ENCODE measurements around the gene ZNF91.

DNA sequence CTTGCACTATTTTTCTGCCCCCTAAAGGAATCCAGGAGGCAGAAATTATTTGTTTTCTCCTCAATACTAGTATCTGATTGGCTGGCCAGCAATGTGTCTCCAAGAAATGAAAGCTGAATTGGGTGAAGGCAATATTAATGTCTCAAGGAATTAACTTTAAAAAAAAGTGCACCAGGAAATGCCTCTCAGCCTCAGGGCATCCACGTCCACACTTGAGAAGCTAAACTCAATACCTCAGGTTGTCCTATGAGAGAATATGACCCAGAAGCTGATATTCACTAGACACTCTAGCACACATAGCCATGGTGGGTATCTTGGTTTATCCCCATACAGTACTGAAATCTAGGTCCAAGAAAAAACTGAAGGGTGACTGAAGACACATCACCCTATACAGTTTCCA, 2.1 kb downstream of the ZNF91 start:
- TF ChIP-seq, protein P1, sequence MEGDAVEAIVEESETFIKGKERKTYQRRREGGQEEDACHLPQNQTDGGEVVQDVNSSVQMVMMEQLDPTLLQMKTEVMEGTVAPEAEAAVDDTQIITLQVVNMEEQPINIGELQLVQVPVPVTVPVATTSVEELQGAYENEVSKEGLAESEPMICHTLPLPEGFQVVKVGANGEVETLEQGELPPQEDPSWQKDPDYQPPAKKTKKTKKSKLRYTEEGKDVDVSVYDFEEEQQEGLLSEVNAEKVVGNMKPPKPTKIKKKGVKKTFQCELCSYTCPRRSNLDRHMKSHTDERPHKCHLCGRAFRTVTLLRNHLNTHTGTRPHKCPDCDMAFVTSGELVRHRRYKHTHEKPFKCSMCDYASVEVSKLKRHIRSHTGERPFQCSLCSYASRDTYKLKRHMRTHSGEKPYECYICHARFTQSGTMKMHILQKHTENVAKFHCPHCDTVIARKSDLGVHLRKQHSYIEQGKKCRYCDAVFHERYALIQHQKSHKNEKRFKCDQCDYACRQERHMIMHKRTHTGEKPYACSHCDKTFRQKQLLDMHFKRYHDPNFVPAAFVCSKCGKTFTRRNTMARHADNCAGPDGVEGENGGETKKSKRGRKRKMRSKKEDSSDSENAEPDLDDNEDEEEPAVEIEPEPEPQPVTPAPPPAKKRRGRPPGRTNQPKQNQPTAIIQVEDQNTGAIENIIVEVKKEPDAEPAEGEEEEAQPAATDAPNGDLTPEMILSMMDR (IDR thresholded peaks at IDR 0.05; ENCODE audit: insufficient read depth, low read length): no peak
- no peak for TF ChIP-seq POLR2AphosphoS5 (IDR thresholded peaks at IDR 0.05; ENCODE audit: low read depth)
- TF ChIP-seq, protein P2, sequence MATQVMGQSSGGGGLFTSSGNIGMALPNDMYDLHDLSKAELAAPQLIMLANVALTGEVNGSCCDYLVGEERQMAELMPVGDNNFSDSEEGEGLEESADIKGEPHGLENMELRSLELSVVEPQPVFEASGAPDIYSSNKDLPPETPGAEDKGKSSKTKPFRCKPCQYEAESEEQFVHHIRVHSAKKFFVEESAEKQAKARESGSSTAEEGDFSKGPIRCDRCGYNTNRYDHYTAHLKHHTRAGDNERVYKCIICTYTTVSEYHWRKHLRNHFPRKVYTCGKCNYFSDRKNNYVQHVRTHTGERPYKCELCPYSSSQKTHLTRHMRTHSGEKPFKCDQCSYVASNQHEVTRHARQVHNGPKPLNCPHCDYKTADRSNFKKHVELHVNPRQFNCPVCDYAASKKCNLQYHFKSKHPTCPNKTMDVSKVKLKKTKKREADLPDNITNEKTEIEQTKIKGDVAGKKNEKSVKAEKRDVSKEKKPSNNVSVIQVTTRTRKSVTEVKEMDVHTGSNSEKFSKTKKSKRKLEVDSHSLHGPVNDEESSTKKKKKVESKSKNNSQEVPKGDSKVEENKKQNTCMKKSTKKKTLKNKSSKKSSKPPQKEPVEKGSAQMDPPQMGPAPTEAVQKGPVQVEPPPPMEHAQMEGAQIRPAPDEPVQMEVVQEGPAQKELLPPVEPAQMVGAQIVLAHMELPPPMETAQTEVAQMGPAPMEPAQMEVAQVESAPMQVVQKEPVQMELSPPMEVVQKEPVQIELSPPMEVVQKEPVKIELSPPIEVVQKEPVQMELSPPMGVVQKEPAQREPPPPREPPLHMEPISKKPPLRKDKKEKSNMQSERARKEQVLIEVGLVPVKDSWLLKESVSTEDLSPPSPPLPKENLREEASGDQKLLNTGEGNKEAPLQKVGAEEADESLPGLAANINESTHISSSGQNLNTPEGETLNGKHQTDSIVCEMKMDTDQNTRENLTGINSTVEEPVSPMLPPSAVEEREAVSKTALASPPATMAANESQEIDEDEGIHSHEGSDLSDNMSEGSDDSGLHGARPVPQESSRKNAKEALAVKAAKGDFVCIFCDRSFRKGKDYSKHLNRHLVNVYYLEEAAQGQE (IDR thresholded peaks at IDR 0.05; ENCODE audit: insufficient replicate concordance, low read depth): no peak
- no peak for TF ChIP-seq SPI1 (IDR thresholded peaks at IDR 0.05; ENCODE audit: borderline replicate concordance, low read depth)
